ENCODE data around the gene AUTS2.
"Not testable (repeated sequence)": the region's sequence is repeated elsewhere in the genome, so short reads cannot be mapped to it uniquely, and the experiment has no call there.

The AUTS2 gene

GRCh38 chr7:70591643-70592042 is 993.4 kb downstream of the AUTS2 start:
- CTCF ChIA-PET = interaction anchor here (1.3 kb wide), 1 partner anchor 106 kb away, joined by 5 read pairs; no protein-coding TSS in a partner anchor
- TF ChIP-seq FEZF1 (tag by site-specific recombination; IDR thresholded peaks at IDR 0.05) (no peak), ZNF623 (tag by site-specific recombination; IDR thresholded peaks at IDR 0.05) (no peak)
- H3K36me3 ChIP-seq (ENCODE audit: control insufficient read depth in 2 of 2, insufficient read depth in 1 of 2, low read length in 2 of 2) = no peaks in the 10 kb centered on the region

DNA sequence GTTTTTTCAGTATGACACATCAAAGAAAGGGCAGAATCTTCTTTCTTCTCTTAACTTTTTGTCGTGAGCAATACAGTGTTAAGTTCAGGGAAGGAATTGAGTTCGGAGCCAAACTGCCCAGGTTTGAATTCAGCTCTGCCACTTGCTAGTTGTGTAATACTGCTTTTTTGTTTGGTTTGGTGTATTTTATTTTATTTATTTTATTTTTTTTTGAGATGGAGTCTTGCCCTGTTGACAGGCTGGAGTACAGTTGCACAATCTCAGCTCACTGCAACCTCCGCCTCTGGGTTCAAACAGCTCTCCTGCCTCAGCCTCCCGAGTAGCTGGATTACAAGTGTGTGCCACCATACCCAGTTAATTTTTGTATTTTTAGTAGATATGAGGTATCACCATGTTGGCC is 993.9 kb downstream of the AUTS2 start:
- Histone ChIP-seq H3K4me1 (ENCODE audit: control insufficient read depth, insufficient read depth, low read length) (peaks cover 5% of the 10 kb centered on the region; the same call in 1 of the 2 replicates), H3K4me3 (ENCODE audit: low read depth, low read length) (no peak overlapping the region), H3K27ac (ENCODE audit: extremely low read depth, low read depth, low read length) (no peak overlapping the region), H3K36me3 (ENCODE audit: control insufficient read depth in 2 of 2, insufficient read depth in 1 of 2, low read length in 2 of 2) (no peaks in the 10 kb centered on the region), H3K9me3 (ENCODE audit: control insufficient read depth, insufficient read depth, low read depth, low read length) (no peaks in the 10 kb centered on the region)
- ChIA-PET POLR2A (no interaction called here), CTCF (interaction anchor here (0.6 to 1.3 kb wide), 2 partner anchors 106 to 387 kb away, joined by 3 to 5 read pairs; no protein-coding TSS in a partner anchor)
- no peak for TF ChIP-seq ZBTB1 (tag by site-specific recombination; IDR thresholded peaks at IDR 0.05)
- no peak for TF ChIP-seq KLF10 (tag by site-specific recombination; IDR thresholded peaks at IDR 0.05)
- no peak for TF ChIP-seq ZNF223 (tag by site-specific recombination; IDR thresholded peaks at IDR 0.05)
- TF ChIP-seq REPIN1 (tag by site-specific recombination; IDR thresholded peaks at IDR 0.05; ENCODE audit: low read depth) = no peak
- TF ChIP-seq ZNF311 (tag by site-specific recombination; IDR thresholded peaks at IDR 0.05; ENCODE audit: borderline replicate concordance) = no peak
- no peak for TF ChIP-seq OSR2 (tag by site-specific recombination; IDR thresholded peaks at IDR 0.05)
- TF ChIP-seq ZNF560 (tag by site-specific recombination; IDR thresholded peaks at IDR 0.05; ENCODE audit: borderline replicate concordance) = no peak
- no peak for TF ChIP-seq WT1 (tag by site-specific recombination; IDR thresholded peaks at IDR 0.05)
- no peak for TF ChIP-seq TSHZ1 (tag by site-specific recombination; IDR thresholded peaks at IDR 0.05; ENCODE audit: borderline replicate concordance)
- no peak for TF ChIP-seq PBX3 (CRISPR knock-in tag; IDR thresholded peaks at IDR 0.05)
- no peak for TF ChIP-seq ZNF580 (tag by site-specific recombination; IDR thresholded peaks at IDR 0.05)
- TF ChIP-seq ZNF174 (tag by site-specific recombination; IDR thresholded peaks at IDR 0.05) = no peak
- no peak for TF ChIP-seq ZNF2 (tag by site-specific recombination; IDR thresholded peaks at IDR 0.05)
- TF ChIP-seq ZNF366 (tag by site-specific recombination; conservative IDR thresholded peaks at IDR 0.05) = no peak
- TF ChIP-seq PRDM1 (tag by site-specific recombination; IDR thresholded peaks at IDR 0.05) = no peak
- TF ChIP-seq ZNF626 (tag by site-specific recombination; IDR thresholded peaks at IDR 0.05) = no peak
- no peak for TF ChIP-seq ZNF654 (tag by site-specific recombination; IDR thresholded peaks at IDR 0.05; ENCODE audit: low read depth)

More at GRCh38 chr7:70591643-70592042, 993.4 kb downstream of the AUTS2 start:
- Histone ChIP-seq H3K9me3 (ENCODE audit: control insufficient read depth, insufficient read depth, low read depth, low read length) (no peaks in the 10 kb centered on the region), H3K4me3 (ENCODE audit: low read depth, low read length) (no peak overlapping the region), H3K27ac (ENCODE audit: extremely low read depth, low read depth, low read length) (no peak overlapping the region), H3K4me1 (ENCODE audit: control insufficient read depth, insufficient read depth, low read length) (peaks cover 5% of the 10 kb centered on the region; the same call in 1 of the 2 replicates)
- POLR2A ChIA-PET = no interaction called here

- Histone ChIP-seq H3K4me1 (ENCODE audit: control insufficient read depth, insufficient read depth, low read length) (peaks cover 12% of the 10 kb centered on the region), H3K27ac (ENCODE audit: extremely low read depth, low read depth, low read length) (no peak overlapping the region), H3K4me3 (ENCODE audit: low read depth, low read length) (no peak overlapping the region), H3K9me3 (ENCODE audit: control insufficient read depth, insufficient read depth, low read depth, low read length) (no peaks in the 10 kb centered on the region), H3K36me3 (ENCODE audit: control insufficient read depth in 2 of 2, insufficient read depth in 1 of 2, low read length in 2 of 2) (no peaks in the 10 kb centered on the region)
- CTCF ChIA-PET = no interaction called here
- POLR2A ChIA-PET = no interaction called here
- TF ChIP-seq KLF8 (tag by site-specific recombination; IDR thresholded peaks at IDR 0.05) = no peak
- peak; percentile 58 for TF ChIP-seq ZBTB20 (tag by site-specific recombination; IDR thresholded peaks at IDR 0.05)
- TF ChIP-seq ZNF221 (tag by site-specific recombination; IDR thresholded peaks at IDR 0.05; ENCODE audit: borderline replicate concordance) = no peak
- TF ChIP-seq ZNF311 (tag by site-specific recombination; IDR thresholded peaks at IDR 0.05; ENCODE audit: borderline replicate concordance) = no peak
- TF ChIP-seq ZNF621 (tag by site-specific recombination; IDR thresholded peaks at IDR 0.05) = no peak
These were observed 995.9 kb downstream of the AUTS2 start for GRCh38 chr7:70594170-70594569.

DNA sequence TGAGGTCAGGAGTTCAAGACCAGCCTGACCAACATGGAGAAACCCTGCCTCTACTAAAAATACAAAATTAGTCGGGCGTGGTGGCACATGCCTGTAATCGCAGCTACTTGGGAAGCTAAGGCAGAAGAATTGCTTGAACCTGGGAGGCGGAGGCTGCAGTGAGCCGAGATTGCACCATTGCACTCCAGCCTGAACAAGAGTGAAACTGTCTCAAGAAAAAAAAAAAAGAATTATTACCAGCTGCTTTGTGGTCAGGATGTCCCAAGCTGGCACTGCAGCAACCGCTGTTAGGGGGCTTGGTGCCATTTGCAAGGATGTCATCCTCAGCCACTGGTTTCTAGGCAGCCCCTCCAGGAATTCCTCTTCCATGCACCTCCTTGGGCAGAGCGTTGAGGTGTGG is 996.6 kb downstream of the AUTS2 start:
- not testable (repeated sequence) for H3K27ac ChIP-seq (ENCODE audit: extremely low read depth, low read depth, low read length)
- CTCF ChIA-PET = interaction anchor here (0.6 to 0.7 kb wide), 2 partner anchors 14 to 90 kb away, joined by 3 to 5 read pairs; no protein-coding TSS in a partner anchor
- POLR2A ChIA-PET = interaction anchor here (1.8 kb wide), 1 partner anchor 100 kb away, joined by 13 read pairs; no protein-coding TSS in a partner anchor

More for the DNA sequence above, 996.6 kb downstream of the AUTS2 start:
- H3K4me1 ChIP-seq (ENCODE audit: control insufficient read depth, insufficient read depth, low read length) = peaks cover 12% of the 10 kb centered on the region
- not testable (repeated sequence) for H3K9me3 ChIP-seq (ENCODE audit: control insufficient read depth, insufficient read depth, low read depth, low read length); H3K36me3 ChIP-seq (ENCODE audit: control insufficient read depth in 2 of 2, insufficient read depth in 1 of 2, low read length in 2 of 2); H3K4me3 ChIP-seq (ENCODE audit: low read depth, low read length)
